ENCODE measurements around the gene NAT8L.

- no peak for TF ChIP-seq POLR2A (IDR thresholded peaks at IDR 0.05; ENCODE audit: low read depth)
- TF ChIP-seq, protein P1, sequence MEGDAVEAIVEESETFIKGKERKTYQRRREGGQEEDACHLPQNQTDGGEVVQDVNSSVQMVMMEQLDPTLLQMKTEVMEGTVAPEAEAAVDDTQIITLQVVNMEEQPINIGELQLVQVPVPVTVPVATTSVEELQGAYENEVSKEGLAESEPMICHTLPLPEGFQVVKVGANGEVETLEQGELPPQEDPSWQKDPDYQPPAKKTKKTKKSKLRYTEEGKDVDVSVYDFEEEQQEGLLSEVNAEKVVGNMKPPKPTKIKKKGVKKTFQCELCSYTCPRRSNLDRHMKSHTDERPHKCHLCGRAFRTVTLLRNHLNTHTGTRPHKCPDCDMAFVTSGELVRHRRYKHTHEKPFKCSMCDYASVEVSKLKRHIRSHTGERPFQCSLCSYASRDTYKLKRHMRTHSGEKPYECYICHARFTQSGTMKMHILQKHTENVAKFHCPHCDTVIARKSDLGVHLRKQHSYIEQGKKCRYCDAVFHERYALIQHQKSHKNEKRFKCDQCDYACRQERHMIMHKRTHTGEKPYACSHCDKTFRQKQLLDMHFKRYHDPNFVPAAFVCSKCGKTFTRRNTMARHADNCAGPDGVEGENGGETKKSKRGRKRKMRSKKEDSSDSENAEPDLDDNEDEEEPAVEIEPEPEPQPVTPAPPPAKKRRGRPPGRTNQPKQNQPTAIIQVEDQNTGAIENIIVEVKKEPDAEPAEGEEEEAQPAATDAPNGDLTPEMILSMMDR (IDR thresholded peaks at IDR 0.05) = no peak
These were observed 10.9 kb downstream of the NAT8L start for GRCh38 chr4:2069986-2070385.

Data from esophagus muscularis mucosa (tissue), 3 donors.